ENCODE data around the gene UBR7.

DNA sequence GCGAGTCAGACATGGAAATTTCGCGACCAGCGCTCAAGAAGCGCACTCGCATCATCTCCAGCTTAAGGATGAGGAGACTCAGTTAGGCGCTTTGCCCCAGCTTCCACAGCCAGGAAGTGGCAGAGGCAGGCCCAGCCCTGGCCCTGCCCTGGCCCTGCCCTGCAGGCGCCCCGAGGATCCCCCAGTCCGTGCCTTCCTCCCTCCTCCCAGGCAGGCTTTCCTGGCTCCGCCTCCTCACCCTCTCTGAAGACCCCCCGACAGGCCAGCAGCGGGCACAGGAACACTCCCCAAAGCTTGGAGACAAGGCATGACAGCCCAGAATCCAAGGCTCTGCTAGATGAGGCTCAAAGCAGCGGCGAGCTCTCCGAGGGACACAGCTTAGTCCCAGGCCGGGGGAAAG lies 25.1 kb downstream of the UBR7 start:
- TF ChIP-seq, protein P1, sequence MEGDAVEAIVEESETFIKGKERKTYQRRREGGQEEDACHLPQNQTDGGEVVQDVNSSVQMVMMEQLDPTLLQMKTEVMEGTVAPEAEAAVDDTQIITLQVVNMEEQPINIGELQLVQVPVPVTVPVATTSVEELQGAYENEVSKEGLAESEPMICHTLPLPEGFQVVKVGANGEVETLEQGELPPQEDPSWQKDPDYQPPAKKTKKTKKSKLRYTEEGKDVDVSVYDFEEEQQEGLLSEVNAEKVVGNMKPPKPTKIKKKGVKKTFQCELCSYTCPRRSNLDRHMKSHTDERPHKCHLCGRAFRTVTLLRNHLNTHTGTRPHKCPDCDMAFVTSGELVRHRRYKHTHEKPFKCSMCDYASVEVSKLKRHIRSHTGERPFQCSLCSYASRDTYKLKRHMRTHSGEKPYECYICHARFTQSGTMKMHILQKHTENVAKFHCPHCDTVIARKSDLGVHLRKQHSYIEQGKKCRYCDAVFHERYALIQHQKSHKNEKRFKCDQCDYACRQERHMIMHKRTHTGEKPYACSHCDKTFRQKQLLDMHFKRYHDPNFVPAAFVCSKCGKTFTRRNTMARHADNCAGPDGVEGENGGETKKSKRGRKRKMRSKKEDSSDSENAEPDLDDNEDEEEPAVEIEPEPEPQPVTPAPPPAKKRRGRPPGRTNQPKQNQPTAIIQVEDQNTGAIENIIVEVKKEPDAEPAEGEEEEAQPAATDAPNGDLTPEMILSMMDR (IDR thresholded peaks at IDR 0.05; ENCODE audit: low read length): no peak
- no peak for TF ChIP-seq EZH2 (optimal IDR thresholded peaks at IDR 0.05; ENCODE audit: low read depth, low read length)

Measured in MM.1S (cell line).